NOMO-1 (cell line): ENCODE measurements around the gene RIN2.
"Not testable (repeated sequence)": the region's sequence is repeated elsewhere in the genome, so short reads cannot be mapped to it uniquely, and the experiment has no call there.

Experiments used
- DNase-seq, 2 experiments: peaks; one replicate each; lab custom pipeline; 2025; ENCODE audit not compliant: unreplicated experiment in 2 of 2; lab: John Stamatoyannopoulos, UW

RIN2 gene

DNA sequence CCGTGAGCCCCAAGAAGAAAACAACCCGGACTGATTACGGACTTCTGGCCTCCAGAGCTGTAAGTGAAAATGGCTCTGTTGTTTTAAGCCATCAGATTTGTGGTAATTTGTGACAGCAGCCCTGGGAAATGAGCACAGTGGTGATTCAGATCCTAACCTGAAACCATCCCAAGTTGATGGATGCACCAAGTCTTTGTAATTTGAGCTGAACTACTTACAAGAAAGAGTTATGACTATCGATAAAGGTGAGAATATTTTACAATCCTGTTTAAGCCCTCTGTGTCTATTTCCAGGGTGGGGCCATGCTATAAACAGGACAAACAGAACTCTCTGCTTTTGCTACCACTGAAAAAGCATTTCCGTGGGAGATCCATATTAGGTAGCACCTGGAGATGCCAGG, 19.1 kb upstream of the RIN2 start:
- DNase-seq = no peak

DNA sequence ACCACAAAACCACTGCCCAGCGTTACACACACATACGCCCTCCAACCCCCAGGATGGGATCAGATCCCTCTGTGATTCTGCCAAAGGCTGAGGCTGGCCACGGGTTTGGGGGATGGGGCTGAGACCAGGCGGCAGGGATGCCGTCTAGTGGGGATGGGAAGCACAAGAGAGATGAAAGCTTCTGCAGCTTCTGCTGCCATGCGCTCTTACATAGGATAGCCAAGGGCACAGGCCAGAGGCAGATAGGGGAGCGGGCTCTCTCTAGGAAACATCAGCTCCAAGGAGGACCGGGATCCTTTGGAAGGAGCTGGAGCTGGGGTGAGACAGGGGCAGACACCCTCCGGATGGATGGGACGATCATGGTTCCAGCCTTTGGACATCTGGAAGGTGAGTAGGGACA, 18.7 kb upstream of the RIN2 start:
- DNase-seq = no peak

DNA sequence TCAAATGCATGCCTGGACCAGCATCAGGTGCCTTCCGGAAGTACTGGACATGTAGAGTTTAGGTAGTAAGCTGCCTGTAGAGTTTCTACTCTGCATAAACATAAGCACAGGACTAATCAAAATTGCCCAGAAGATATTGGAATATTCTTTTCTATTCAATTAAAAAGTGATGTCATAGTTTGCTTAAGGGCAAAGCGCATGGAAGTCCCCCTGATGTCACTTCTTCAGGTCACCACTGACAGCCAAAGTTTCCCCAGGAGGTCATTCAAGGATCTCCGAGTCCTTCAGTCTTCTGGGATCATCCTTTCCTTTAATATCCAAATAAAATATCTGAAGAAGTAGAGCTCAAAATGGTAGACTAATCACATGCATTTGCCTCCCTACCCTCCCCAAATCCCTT, 17.5 kb upstream of the RIN2 start:
- DNase-seq = no peak

DNA sequence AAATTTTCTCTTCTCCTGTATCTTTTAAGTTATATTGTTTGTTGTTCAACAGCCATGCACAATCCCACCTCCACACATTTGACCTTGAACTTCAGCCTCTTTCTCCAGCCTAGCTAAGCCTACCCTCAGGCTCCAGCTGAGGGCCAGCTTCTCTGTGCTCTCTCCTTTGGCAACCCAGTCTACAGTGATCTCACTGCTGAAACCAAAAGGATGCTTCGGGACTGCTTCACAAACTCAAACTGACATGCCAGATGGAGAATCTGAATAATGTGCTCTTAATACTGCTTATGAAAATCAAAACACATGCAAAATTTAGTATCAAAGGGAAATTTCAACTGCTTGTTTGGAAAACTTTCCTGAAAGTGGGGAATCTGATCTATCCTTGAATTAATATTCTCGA, 16.1 kb upstream of the RIN2 start:
- DNase-seq = no peak

DNA sequence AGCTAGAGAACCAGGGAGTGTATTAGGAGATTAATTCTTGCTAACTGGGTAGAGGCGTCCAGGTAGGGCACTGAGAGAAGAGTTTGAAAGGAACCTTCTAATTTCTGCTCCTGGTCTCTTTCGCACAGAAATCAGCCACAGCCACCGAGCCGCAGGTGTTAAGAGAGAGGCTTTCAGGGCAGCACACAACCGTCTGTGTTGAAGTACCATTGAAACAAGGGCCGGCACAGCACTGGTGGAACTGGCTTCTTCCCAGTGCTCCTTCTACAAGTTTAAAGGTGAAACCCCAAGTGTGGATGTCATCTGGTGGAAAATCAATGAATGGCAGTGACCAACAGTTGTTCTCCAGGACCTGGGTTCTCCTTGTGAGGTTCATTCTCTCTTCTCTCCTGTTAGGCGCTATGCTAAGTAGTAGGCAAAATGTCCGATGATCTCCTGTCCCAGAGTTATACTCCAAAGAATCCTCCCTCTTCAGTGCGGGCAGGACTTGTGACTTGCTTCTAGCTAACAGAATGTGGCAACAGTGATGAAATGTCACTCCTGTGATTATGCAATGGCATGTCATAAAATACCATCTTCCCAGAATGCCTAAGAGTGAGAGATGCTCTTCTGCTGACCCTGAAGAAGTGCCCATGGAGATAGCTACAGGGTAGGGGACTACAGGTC, 15.0 kb upstream of the RIN2 start:
- peak; percentile 26 to 77 for DNase-seq

DNA sequence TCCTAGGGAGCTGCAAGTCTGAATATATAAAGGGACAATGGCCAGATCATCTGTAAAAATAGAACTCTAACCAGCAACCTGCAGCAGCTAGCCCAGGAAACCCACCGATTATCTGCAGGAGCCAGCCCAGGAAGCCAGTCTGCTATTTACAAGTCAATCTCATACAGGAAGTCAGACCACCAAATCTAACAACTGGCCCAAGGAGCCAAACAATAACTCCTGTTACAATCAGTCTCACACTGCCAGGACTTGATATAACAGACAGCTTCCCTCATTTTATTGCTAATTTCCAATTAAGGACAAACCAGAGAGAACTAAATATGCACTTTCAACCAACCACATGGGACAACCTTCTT, 14.4 kb upstream of the RIN2 start:
- no peak for DNase-seq

DNA sequence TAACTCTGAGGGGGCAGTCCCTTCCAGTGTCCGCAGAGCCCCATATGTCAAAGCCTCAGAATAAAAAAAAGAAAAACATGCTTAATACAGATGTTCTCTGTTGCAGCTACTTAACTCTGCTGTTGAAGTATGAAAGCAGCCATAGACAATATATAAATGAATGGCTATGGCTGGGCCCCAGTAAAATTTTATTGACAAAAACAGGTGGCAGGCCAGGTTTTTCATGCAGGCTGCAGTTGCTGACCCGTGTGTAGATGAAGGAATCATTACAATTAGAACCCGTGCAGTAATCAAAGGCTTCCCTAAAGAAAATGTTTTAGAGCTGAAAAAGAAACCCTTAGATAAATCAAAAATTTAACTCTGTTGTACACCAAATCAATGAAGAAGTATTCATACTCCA, 13.0 kb upstream of the RIN2 start:
- DNase-seq = no peak

DNA sequence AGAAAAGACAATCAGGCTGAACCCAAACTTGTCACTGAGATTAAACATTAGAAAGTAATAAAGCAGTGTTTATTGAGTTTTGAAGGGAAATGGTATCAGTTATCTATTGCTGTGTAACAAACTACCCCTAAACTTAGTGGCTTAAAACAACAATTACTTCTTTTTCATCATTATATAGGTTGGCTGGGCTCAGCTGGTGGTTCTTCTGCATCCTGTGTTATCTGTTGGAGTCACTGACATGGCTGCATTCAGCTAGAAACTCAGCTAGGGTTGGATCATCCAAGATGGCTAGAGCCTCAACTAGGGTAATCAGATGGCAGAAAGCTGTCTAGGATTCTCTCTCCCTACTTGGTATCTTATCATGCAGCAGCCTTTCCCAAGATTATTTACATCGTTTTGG, 12.5 kb upstream of the RIN2 start:
- no peak for DNase-seq

DNA sequence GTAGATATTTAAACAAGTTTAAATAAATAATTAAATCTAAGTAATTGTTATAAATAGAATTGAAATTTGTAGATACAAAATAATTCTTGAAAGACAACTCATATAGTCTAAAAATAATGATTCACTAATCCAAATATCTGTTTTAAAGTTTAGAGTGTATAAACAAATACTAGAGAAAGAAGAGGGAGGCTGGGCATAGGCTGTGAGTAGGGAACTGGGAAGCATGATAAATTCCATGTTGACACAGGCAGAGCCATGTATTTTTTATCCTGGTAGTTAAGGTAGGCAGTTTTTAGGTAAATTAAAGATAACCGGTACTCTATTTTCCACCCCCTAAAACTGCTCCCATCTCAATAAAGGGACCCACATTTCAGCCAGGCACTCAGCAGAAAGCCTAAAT, 11.7 kb upstream of the RIN2 start:
- no peak for DNase-seq

GRCh38 chr20:19747903-19748302, 10.2 kb upstream of the RIN2 start:
- no peak for DNase-seq

DNA sequence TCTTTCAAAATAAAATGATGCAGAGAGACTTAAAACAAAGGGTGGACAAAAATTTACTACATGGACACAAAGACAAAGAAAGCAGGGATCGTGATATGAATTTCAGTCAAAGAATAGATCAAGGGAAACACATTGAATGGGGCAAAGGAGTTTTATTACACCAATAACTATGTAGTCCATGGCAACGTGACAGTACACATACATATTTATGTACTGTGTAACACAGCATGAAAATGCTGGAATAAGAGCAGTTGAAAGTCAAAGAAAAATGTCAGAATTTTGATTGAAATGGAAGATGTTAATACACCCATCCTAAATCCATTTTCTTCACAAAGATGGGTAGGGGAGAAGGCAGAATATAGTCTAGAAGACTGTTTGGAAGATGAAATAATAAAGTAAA, 9.4 kb upstream of the RIN2 start:
- no peak for DNase-seq

DNA sequence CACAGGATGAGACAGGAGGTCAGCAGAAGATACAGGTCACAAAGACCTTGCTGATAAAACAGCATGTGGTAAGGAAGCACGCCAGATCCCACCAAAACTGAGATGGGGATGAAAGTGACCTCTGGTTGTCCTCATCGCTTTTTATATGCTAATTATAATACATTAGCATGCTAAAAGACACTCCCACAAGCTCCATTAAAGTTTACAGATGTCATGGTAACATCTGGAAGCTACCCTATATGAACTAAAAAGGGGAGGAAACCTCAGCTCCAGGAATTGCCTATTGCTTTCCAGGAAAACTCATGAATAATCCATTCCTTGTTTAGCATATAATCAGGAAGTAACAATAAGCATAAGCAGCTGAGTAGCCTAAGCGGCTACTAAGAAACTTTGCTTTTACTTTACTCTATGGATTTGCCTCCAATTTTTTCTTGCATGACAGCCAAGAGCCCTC, 8.4 kb upstream of the RIN2 start:
- DNase-seq = no peak

DNA sequence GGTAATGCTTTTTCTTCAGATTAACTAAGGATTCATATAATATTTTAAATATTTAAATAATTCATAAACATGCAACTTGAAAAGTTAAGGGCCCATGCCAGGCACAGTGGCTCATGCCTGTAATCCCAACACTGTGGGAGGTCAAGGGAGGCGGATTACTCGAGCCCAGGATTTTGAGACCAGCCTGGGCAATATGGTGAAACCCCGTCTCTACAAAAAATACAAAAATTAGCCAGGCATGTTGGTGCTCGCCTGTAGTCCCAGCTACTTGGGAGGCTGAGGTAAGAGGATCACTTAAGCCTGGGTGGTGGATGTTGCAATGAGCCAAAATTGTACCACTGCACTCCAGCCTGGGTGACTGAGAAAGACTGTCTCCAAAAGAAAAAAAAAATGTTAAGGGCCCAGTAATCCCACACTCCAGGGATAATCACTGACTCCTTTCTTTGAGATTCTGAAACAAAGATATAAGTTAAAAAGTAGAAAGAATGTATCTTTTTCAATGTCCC, 7.9 kb upstream of the RIN2 start:
- DNase-seq = no peak

DNA sequence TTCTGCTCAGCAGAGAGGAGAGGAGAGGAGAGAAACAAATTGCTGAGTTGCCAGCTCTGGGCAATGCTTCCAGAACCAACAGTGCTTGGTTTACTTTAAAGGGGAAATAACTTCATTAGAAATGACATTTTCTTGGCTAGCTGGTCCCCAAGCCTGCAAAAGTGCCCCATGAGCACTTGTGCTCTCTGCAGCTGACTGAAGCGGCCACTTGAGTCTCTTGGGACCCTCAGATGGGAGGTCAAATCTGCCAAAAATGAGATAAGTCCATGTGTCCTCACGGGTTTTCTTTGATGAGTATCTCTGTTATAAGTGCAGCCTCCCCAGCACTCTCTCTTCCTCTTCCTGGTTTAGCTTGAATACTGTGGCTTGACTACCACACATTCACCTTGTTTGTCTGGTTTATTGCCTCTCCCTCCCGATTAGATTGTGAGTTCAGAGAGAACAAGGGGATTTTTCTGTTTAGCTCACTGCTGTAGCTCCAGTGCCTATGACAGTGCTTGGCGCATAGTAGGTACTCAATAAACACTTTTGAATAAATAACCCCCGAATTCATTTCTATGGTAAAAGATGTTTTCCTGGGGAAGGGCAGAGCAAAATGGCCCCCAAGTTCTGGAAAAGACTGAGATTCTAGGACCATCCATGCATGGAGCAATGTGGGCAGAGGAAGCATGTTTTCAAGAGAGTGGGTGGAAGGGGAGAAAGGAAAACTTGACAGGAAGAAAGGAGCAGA, 7.0 kb upstream of the RIN2 start:
- peak in 1 of 2 experiments; percentile 63 for DNase-seq

DNA sequence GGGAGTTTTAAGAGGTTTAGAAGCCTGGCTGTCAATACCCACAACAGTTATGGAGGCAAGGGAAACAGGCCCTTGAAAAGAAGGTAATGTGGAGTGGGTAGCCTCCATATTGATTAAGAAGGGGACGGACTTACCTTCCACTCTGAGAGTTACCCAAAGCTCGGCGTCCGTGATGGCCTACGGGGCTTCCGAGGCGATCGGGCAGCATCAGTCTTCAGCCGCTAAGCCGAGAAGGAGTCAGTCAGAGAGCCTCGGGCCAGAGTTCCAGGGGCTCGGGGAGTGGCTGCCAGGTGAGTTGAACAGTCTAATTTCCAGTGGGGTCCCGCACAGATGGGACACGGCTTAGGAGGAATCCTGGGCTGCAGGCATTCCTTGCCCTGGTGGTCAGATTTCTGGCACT, 3.9 kb upstream of the RIN2 start:
- not testable (repeated sequence) for DNase-seq

DNA sequence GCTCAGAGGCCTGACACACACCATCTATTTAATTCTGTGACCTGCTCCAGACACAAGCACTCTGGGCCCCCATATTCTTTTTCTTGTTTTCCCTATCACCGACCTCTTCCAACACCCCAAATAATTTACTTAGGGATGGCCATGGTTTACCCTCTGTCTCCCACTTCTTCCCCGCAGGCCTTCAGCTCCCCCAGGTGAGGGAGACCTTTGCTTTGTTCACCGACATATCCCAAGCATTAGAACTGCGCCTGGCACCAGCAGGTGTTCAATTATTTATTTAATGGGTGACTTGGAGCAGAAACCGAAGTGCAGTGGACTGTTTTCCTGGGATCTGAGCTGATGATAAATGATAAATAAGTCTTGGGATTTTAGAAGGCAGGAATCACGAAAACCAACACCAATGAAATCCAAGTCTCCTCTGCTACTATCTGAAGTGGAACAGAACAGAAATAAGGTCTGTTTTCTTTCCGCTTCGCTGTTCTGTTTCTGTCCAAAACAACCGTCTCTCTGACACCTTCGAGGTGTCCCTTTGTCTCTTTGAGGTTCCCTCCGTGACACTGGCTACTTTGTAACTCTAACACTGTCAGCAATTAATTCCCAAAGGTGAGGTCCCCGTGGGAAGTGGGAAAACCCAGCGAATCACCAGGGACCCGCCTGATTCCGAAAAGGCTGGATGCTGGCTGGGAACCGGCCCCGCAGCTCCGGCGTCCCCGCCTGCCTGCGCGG, 1.1 kb upstream of the RIN2 start:
- no peak for DNase-seq

DNA sequence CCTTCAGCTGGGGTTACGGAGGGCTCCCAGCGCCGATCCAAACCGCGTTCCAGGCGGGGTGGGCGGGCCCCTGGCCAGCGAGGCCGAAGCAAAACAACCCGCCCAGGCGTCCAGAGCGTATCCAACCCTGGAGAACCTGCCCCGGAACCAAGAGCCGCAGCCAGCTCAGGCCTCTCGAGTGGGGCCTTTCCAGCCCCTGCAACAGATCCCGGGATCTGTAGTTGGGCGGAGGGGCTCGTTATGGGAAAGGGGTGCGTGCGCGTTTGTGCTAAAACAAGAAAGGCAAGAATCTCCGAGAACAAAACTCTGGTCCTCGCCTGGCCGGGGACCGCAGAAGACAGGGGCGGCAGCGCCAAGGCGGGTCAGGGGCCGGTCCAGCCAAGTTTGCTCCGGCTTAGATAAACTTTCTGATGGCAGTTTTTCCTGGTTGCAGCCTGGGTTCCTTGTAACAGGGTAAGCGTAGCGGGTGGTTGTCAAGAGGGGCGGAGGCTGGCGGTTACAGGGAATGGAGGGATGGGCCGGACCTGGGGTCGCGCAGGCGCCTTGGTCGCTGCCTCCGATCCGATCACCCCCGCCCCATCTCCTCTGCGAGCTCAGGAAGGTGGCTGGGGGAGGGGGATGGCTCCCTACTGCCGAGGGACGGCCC, 448 bp upstream of the RIN2 start:
- no peak for DNase-seq

GRCh38 chr20:19758501-19759331, 658 bp downstream of the RIN2 start:
- DNase-seq = peak; percentile 53 to 60

DNA sequence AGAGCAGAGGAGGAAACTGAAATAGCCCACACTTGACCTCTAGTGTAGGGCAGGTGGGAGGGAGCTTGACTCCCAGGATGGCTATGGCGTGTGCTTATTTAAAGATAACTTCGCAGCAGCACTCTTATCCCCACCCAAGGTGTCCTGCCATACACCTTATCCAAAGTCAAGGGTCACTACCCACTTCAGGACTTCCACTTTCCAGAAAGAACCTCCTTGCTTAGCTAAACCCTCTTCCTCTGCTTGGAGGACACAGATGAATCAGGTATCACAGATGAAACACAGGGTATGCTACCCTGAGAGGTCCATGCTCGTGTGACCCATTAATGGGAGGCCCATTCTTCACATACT, 2.3 kb downstream of the RIN2 start:
- DNase-seq = no peak

GRCh38 chr20:19761326-19761725, 3.3 kb downstream of the RIN2 start:
- DNase-seq = no peak

DNA sequence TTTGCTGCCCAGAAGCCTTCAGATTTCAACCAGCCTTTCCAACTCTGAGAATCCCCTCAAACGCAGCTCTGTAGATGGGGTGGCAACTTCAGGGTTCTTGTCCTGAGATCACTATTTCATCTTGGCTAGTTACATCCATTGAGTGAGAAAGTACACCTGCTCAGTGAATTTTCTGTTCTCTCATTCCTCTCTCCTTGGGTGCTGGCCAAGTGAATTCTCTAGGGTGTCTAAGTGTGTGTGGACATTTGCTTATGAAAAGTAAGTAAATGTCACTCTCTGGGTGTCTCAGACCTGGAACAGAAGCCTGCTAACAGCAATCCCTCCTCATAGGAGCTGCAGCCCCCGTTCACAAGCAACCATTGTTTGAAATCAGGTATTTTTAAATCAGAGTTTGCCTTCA, 3.8 kb downstream of the RIN2 start:
- no peak for DNase-seq
